Measurements from ENCODE around the gene FYN.
"Not testable (repeated sequence)": the region's sequence is repeated elsewhere in the genome, so short reads cannot be mapped to it uniquely, and the experiment has no call there.

The FYN gene

GRCh38 chr6:111840803-111841202 is 32.4 kb downstream of the FYN start:
- Histone ChIP-seq H3K9me3 (ENCODE audit: control insufficient read depth in 1 of 2, low read length in 2 of 2) (no peaks in the 10 kb centered on the region), H3K4me3 (ENCODE audit: low read depth in 1 of 2, low read length in 2 of 2) (no peak overlapping the region), H3K27ac (ENCODE audit: low read length) (no peak overlapping the region), H3K4me1 (ENCODE audit: control insufficient read depth in 1 of 2, insufficient read depth in 2 of 2, low read length in 2 of 2) (peaks cover 10 to 15% of the 10 kb centered on the region in 2 donors), H3K36me3 (ENCODE audit: control insufficient read depth in 1 of 2, insufficient read depth in 2 of 2, low read length in 2 of 2) (no peaks in the 10 kb centered on the region), H3K27me3 (ENCODE audit: low read depth, low read length) (no peaks in the 10 kb centered on the region)

- Histone ChIP-seq H3K4me1 (ENCODE audit: control insufficient read depth in 1 of 2, insufficient read depth in 2 of 2, low read length in 2 of 2) (peaks cover 1 to 5% of the 10 kb centered on the region in 2 donors), H3K27me3 (ENCODE audit: low read depth, low read length) (no peaks in the 10 kb centered on the region), H3K4me3 (ENCODE audit: low read depth in 1 of 2, low read length in 2 of 2) (no peak overlapping the region), H3K27ac (ENCODE audit: low read length) (no peak overlapping the region), H3K36me3 (ENCODE audit: control insufficient read depth in 1 of 2, insufficient read depth in 2 of 2, low read length in 2 of 2) (no peaks in the 10 kb centered on the region), H3K9me3 (ENCODE audit: control insufficient read depth in 1 of 2, low read length in 2 of 2) (no peaks in the 10 kb centered on the region)
These were observed 34.3 kb downstream of the FYN start for GRCh38 chr6:111838749-111839484.

GRCh38 chr6:111837641-111838500 is 35.4 kb downstream of the FYN start:
- Histone ChIP-seq H3K4me1 (ENCODE audit: control insufficient read depth in 1 of 2, insufficient read depth in 2 of 2, low read length in 2 of 2) (peaks cover 0 to 5% of the 10 kb centered on the region in 2 donors), H3K4me3 (ENCODE audit: low read depth in 1 of 2, low read length in 2 of 2) (no peak overlapping the region), H3K9me3 (ENCODE audit: control insufficient read depth in 1 of 2, low read length in 2 of 2) (no peaks in the 10 kb centered on the region), H3K27ac (ENCODE audit: low read length) (no peak overlapping the region), H3K36me3 (ENCODE audit: control insufficient read depth in 1 of 2, insufficient read depth in 2 of 2, low read length in 2 of 2) (no peaks in the 10 kb centered on the region), H3K27me3 (ENCODE audit: low read depth, low read length) (no peaks in the 10 kb centered on the region)

- no peak overlapping the region for H3K27ac ChIP-seq (ENCODE audit: low read length)
- no peaks in the 10 kb centered on the region for H3K36me3 ChIP-seq (ENCODE audit: control insufficient read depth in 1 of 2, insufficient read depth in 2 of 2, low read length in 2 of 2)
These were observed 36.2 kb downstream of the FYN start for GRCh38 chr6:111837007-111837406.

GRCh38 chr6:111835807-111836206 is 37.4 kb downstream of the FYN start:
- Histone ChIP-seq H3K36me3 (ENCODE audit: control insufficient read depth in 1 of 2, insufficient read depth in 2 of 2, low read length in 2 of 2) (no peaks in the 10 kb centered on the region), H3K4me1 (ENCODE audit: control insufficient read depth in 1 of 2, insufficient read depth in 2 of 2, low read length in 2 of 2) (no peaks in the 10 kb centered on the region), H3K27me3 (ENCODE audit: low read depth, low read length) (no peaks in the 10 kb centered on the region), H3K4me3 (ENCODE audit: low read depth in 1 of 2, low read length in 2 of 2) (no peak overlapping the region), H3K27ac (ENCODE audit: low read length) (no peak overlapping the region), H3K9me3 (ENCODE audit: control insufficient read depth in 1 of 2, low read length in 2 of 2) (no peaks in the 10 kb centered on the region)

More at GRCh38 chr6:111837007-111837406, 36.2 kb downstream of the FYN start:
- H3K4me3 ChIP-seq (ENCODE audit: low read depth in 1 of 2, low read length in 2 of 2): no peak overlapping the region
- H3K4me1 ChIP-seq (ENCODE audit: control insufficient read depth in 1 of 2, insufficient read depth in 2 of 2, low read length in 2 of 2): peaks cover 0 to 2% of the 10 kb centered on the region in 2 donors
- no peaks in the 10 kb centered on the region for H3K9me3 ChIP-seq (ENCODE audit: control insufficient read depth in 1 of 2, low read length in 2 of 2)
- no peaks in the 10 kb centered on the region for H3K27me3 ChIP-seq (ENCODE audit: low read depth, low read length)

GRCh38 chr6:111835398-111835797 is 37.9 kb downstream of the FYN start:
- H3K4me1 ChIP-seq (ENCODE audit: control insufficient read depth in 1 of 2, insufficient read depth in 2 of 2, low read length in 2 of 2); H3K27me3 ChIP-seq (ENCODE audit: low read depth, low read length); H3K27ac ChIP-seq (ENCODE audit: low read length); H3K9me3 ChIP-seq (ENCODE audit: control insufficient read depth in 1 of 2, low read length in 2 of 2); H3K36me3 ChIP-seq (ENCODE audit: control insufficient read depth in 1 of 2, insufficient read depth in 2 of 2, low read length in 2 of 2); H3K4me3 ChIP-seq (ENCODE audit: low read depth in 1 of 2, low read length in 2 of 2): not testable (repeated sequence)

GRCh38 chr6:111834356-111834755 is 38.9 kb downstream of the FYN start:
- Histone ChIP-seq H3K4me3 (ENCODE audit: low read depth in 1 of 2, low read length in 2 of 2) (no peak overlapping the region), H3K27ac (ENCODE audit: low read length) (no peak overlapping the region), H3K36me3 (ENCODE audit: control insufficient read depth in 1 of 2, insufficient read depth in 2 of 2, low read length in 2 of 2) (no peaks in the 10 kb centered on the region), H3K4me1 (ENCODE audit: control insufficient read depth in 1 of 2, insufficient read depth in 2 of 2, low read length in 2 of 2) (no peaks in the 10 kb centered on the region), H3K27me3 (ENCODE audit: low read depth, low read length) (no peaks in the 10 kb centered on the region), H3K9me3 (ENCODE audit: control insufficient read depth in 1 of 2, low read length in 2 of 2) (no peaks in the 10 kb centered on the region)

GRCh38 chr6:111832833-111833418 is 40.3 kb downstream of the FYN start:
- H3K4me3 ChIP-seq (ENCODE audit: low read depth in 1 of 2, low read length in 2 of 2): no peak overlapping the region
- H3K27ac ChIP-seq (ENCODE audit: low read length): no peak overlapping the region

GRCh38 chr6:111831408-111831807 is 41.8 kb downstream of the FYN start:
- Histone ChIP-seq H3K9me3 (ENCODE audit: control insufficient read depth in 1 of 2, low read length in 2 of 2) (no peaks in the 10 kb centered on the region), H3K27ac (ENCODE audit: low read length) (no peak overlapping the region), H3K4me1 (ENCODE audit: control insufficient read depth in 1 of 2, insufficient read depth in 2 of 2, low read length in 2 of 2) (no peaks in the 10 kb centered on the region), H3K4me3 (ENCODE audit: low read depth in 1 of 2, low read length in 2 of 2) (no peak overlapping the region), H3K27me3 (ENCODE audit: low read depth, low read length) (no peaks in the 10 kb centered on the region), H3K36me3 (ENCODE audit: control insufficient read depth in 1 of 2, insufficient read depth in 2 of 2, low read length in 2 of 2) (no peaks in the 10 kb centered on the region)

More at GRCh38 chr6:111832833-111833418, 40.3 kb downstream of the FYN start:
- Histone ChIP-seq H3K36me3 (ENCODE audit: control insufficient read depth in 1 of 2, insufficient read depth in 2 of 2, low read length in 2 of 2) (no peaks in the 10 kb centered on the region), H3K9me3 (ENCODE audit: control insufficient read depth in 1 of 2, low read length in 2 of 2) (no peaks in the 10 kb centered on the region), H3K27me3 (ENCODE audit: low read depth, low read length) (no peaks in the 10 kb centered on the region), H3K4me1 (ENCODE audit: control insufficient read depth in 1 of 2, insufficient read depth in 2 of 2, low read length in 2 of 2) (no peaks in the 10 kb centered on the region)

- Histone ChIP-seq H3K27ac (ENCODE audit: low read length) (no peak overlapping the region), H3K4me3 (ENCODE audit: low read depth in 1 of 2, low read length in 2 of 2) (no peak overlapping the region), H3K9me3 (ENCODE audit: control insufficient read depth in 1 of 2, low read length in 2 of 2) (no peaks in the 10 kb centered on the region), H3K36me3 (ENCODE audit: control insufficient read depth in 1 of 2, insufficient read depth in 2 of 2, low read length in 2 of 2) (no peaks in the 10 kb centered on the region), H3K27me3 (ENCODE audit: low read depth, low read length) (no peaks in the 10 kb centered on the region), H3K4me1 (ENCODE audit: control insufficient read depth in 1 of 2, insufficient read depth in 2 of 2, low read length in 2 of 2) (no peaks in the 10 kb centered on the region)
These were observed 43.3 kb downstream of the FYN start for GRCh38 chr6:111829998-111830397.

GRCh38 chr6:111829581-111829980 is 43.7 kb downstream of the FYN start:
- Histone ChIP-seq H3K4me1 (ENCODE audit: control insufficient read depth in 1 of 2, insufficient read depth in 2 of 2, low read length in 2 of 2) (no peaks in the 10 kb centered on the region), H3K36me3 (ENCODE audit: control insufficient read depth in 1 of 2, insufficient read depth in 2 of 2, low read length in 2 of 2) (no peaks in the 10 kb centered on the region), H3K27me3 (ENCODE audit: low read depth, low read length) (no peaks in the 10 kb centered on the region), H3K4me3 (ENCODE audit: low read depth in 1 of 2, low read length in 2 of 2) (no peak overlapping the region), H3K27ac (ENCODE audit: low read length) (no peak overlapping the region), H3K9me3 (ENCODE audit: control insufficient read depth in 1 of 2, low read length in 2 of 2) (no peaks in the 10 kb centered on the region)

Data from muscle layer of duodenum (tissue), 2 donors.